T-helper 9 cell (primary cell): ENCODE measurements around the gene CEP68.
"Not testable (repeated sequence)": the region's sequence is repeated elsewhere in the genome, so short reads cannot be mapped to it uniquely, and the experiment has no call there.

Source experiments
- DNase-seq: peaks from one replicate; pipeline ENCODE4 v3.0.0-alpha.2; 2020

Gene CEP68

GRCh38 chr2:65032019-65032975, 23.9 kb upstream of the CEP68 start:
- no peak for DNase-seq

- DNase-seq, result no peak
These were observed 23.0 kb upstream of the CEP68 start for GRCh38 chr2:65033178-65033577.

DNA sequence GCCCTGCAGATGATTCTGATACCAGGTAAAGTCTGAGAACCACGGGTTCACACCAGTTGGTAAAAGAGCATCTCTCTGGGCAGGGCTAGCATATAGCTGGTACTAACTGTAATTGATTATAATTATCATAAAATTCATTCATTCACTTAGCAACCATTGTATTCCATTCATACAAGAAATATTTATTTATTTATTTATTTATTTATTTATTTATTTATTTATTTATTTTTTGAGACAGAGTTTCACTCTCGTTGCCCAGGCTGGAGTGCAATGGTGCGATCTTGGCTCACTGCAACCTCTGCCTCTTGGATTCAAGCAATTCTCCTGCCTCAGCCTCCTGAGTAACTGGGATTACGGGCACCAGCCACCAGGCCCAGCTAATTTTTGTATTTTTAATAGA, 22.5 kb upstream of the CEP68 start:
- not testable (repeated sequence) for DNase-seq

DNA sequence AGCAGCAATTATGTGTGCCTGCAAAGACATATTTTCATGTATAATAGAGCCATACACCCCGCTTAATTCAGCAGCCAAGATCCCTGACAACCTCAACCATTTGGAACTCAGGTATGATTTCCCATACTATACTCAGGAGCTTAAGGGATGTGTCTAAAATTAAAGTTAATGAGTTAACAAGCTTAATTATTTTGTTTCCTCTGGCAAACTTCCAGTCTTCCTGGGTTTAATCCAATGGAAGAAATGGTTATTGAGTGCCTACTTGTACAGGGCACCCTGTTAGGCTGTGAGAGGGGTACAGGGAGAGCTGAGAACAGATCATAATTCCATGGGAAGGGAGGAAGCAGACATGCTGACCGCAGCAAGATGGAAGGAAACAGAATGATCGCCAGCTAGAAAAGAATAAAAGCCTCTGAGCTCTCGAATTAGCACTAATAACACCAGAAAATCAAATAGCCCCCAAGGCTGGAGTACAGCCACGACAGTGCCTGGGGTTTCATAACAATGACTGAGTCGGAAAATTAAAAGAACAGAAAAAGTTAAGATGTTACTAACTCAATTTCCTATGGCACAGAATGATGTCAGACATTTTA, 20.8 kb upstream of the CEP68 start:
- DNase-seq, result no peak

DNA sequence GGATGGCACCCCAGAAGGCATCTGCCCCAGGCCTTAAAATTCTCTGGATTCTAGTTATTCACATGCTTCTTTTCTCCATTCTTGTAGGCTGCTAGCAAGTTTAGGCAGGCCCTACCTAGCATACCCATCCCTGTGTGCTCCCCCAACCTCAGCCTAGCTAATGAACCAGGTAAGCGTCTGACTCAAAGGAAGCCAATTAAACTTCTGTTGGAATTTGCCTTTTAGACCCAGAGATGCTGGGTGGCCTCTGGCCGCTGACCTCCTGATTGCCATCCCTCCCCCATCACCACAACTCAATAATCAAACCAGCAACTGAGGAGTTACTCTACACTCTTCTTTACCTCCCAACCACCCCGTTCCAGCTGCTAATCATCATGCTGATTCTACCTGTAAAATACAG, 19.0 kb upstream of the CEP68 start:
- no peak for DNase-seq

DNA sequence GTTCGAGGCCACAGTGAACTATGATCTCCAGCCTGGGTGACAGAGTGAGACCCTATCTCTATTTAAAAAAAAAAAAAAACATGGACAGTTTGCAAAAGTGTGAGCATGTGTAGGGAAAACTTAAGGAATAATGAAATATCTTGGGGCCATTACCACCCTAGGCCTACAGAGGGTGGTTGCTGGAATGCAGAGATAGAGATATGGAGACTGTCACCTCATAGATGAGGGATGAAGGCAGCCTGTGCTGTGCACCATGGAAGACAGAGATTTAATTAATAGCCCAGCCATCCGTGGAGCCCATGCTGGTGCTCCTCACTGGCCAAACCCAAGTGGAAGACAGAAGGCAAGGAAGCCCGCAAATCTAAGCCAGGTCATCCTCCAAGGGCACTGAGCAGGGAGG, 16.6 kb upstream of the CEP68 start:
- no peak for DNase-seq

- DNase-seq, result peak; percentile 61
These were observed 15.6 kb upstream of the CEP68 start for GRCh38 chr2:65040400-65041261.

DNA sequence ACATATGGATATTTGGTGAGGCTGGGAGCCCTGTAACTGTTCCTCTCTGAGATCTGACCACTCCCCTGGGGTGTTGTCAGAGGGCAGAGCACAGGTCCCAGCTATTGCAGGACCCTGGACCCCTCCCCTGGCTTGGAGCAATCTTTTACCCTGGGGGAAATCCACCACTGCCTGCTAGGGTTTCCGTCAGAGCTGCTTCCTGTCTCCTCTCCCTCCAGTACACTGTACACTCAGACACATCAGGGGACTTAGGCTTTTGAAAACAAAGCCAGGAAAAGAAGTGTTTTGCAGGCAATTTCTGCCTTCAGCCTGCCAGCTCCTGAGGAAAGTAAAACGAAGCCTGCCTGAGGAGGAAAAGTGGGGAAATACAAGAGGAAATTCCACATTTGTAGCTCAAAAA, 13.2 kb upstream of the CEP68 start:
- DNase-seq, result no peak

- no peak for DNase-seq
These were observed 12.0 kb upstream of the CEP68 start for GRCh38 chr2:65044097-65044735.

DNA sequence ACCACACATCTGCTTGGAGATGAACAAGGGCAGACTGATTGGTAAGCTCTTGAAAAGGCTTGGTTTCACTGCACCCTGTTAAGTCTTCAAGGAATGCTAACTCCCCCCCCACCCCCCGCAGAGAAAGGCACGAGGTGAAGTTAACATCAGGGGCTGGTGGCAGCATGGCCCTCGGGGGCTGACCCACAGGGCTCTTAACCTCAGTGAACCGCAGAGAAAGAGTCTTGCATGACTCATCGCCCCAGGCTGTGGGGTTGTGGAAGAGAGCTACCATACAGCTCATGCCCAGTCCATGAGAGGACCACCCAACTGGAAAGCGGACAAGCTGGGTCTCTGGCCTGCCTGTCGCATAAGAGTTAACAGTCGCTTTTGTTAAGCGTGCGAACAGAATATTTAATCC, 10.6 kb upstream of the CEP68 start:
- no peak for DNase-seq

DNA sequence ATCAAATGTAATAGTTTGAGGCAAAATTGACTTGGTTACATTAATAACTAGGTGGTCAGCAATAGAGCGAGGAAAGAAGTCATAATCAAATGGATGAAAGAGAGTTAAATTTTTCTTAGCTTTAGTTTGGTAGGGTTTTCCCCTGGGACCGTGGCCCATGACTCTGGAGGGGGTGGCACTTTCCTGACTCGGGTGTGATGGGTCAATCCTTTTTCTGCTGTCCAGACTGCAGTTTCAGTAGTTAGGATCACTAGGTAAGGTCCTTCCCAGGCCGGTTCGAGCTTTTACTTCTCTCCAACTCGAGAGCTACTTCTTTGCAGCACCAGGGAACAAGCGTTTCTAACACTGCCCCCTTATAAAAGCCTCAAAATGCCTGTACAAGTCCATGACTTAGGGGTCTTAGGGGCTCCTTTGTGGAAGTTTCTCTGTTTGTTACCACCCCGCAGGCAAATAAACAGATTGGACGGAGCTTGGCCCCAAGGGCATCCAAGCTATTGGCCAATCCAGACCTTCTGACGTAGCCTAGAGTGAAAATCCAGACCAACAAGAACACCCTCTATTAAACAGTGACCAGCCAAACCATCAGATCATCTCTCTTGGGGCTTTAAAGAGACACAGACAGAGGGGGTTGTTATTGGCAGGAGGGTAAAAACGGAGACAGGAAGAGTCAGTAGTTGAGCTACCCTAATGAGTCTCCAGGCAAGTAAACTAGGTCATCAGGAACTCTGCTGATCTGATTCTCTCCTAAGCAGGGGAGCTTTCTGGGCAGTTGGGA, 9.4 kb upstream of the CEP68 start:
- no peak for DNase-seq

GRCh38 chr2:65049010-65049639, 7.1 kb upstream of the CEP68 start:
- no peak for DNase-seq

DNA sequence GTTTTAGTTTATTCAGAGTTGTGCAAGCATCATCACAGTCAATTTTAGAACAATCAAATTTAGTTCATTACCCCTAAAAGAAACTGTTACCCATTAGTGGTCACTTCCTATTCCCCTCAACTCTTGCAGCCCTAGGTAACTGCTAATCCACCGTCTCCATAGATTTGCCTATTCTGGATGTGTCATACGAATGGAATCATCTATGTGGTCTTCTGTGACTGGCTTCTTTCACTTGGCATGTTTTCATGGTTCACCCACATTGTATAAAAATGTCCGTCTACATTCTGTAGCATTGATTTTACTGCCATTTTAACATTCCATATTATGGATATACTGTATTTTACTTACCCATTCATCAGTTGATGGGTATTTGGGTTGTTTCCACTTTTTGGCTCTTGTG, 5.3 kb upstream of the CEP68 start:
- no peak for DNase-seq

DNA sequence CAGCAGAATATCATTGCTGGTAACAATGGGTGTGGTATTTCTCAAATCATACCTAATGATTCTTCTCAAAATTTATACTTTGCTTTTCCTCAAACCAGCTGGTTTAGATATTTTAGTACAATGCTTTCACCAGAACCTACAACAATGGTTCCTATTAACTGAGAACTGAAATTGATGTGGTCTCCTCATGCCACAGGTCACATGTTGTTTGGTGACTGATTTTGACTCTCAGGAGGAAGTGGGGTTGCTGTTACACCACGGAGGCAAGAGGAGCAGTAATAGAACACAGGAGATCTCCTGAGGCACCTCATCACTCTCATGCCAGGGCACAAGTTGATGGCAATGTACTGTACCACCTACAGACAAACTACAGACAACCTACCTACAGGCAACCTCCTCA, 3.0 kb upstream of the CEP68 start:
- DNase-seq, result no peak

DNA sequence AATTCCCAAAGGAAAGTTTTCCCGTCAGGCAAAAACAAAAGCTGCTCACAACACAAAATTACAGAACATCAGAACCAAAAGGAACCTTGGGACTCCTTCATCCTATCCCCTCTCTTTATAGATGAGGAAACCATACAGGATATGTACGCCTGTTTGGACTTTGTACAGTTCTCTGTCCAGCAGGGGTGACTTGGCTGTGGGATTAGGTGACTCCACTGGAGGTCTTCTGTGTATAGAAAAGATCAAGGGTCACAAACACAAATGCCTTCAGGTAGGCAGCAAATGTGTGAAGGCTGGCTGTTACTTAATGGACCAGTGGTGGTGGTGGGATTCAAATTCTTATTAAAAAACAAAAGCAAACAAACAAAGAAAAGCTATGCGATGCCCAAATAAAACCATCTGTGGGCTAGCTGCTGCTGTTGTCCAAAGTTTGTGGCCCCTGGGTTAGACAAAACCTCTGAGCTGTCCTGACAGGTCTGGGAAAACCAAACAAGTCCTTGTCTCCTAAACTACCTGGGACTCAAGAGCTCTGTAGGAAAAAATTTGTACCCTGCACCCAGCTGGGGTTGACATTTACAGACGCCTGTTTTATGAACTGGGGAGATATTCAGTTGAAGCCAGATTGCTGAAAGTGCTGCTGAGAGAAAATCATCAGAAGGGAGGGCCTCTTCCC, 1.3 kb upstream of the CEP68 start:
- DNase-seq, result no peak

- peak; percentile 58 for DNase-seq
These were observed 598 bp upstream of the CEP68 start for GRCh38 chr2:65055422-65056214.

DNA sequence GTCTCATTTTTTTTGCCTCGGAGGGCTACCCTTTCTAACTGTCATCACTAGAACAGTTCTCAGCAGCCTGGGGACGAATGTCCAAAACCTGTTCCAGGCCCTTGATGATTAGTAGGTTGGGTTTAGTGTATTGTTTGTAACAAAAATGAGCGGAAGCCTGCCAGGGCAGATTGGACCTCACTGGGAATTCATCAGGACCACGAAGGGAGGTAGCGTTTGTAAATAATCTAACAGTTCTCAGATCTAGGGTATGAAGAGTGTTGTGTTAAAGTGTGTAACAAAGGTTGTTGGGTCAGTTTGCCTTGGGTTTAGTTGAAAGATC, 799 bp downstream of the CEP68 start:
- DNase-seq, result no peak

DNA sequence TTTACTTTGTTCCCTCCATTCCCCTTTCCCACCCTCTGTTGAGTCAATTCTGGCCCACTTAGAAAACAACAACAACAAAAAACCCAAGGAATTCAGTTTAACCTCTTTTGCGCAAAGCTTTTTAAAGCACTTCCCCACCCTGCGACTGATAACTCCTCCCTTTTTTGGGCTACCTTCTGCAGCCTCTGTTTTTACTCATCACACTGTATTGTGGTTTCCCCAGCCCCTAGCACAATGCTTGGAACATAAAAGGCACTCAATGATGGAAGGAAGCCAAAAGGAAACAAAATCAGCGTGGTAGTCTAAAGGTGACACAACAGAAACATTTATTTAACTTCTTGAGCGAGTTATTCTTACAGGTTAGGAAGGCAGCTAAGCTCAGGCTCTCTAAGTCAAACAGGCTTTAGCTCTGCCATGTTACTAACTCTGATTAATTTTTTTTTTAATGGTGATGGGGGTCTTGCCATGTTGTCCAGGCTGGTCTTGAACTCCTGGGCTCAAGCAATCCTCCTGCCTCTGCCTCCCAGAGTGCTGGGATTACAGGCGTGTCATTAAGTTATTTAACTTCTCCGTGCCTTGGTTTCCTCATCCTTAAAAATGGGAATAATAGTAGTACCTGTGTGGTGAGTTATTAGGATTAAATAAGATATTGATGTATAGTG, 1.3 kb downstream of the CEP68 start:
- DNase-seq, result peak; percentile 23

- DNase-seq, result no peak
These were observed 2.9 kb downstream of the CEP68 start for GRCh38 chr2:65059071-65059470.
